Inflammatory macrophage treated with lipopolysaccharide for 1 hour (primary cell): ENCODE measurements around the gene RASSF10.

Experiments
- DNase-seq, 2 donors: peaks; one replicate each; pipeline ENCODE4 v3.0.0-alpha.2; 2020 to 2022

RASSF10 gene

DNA sequence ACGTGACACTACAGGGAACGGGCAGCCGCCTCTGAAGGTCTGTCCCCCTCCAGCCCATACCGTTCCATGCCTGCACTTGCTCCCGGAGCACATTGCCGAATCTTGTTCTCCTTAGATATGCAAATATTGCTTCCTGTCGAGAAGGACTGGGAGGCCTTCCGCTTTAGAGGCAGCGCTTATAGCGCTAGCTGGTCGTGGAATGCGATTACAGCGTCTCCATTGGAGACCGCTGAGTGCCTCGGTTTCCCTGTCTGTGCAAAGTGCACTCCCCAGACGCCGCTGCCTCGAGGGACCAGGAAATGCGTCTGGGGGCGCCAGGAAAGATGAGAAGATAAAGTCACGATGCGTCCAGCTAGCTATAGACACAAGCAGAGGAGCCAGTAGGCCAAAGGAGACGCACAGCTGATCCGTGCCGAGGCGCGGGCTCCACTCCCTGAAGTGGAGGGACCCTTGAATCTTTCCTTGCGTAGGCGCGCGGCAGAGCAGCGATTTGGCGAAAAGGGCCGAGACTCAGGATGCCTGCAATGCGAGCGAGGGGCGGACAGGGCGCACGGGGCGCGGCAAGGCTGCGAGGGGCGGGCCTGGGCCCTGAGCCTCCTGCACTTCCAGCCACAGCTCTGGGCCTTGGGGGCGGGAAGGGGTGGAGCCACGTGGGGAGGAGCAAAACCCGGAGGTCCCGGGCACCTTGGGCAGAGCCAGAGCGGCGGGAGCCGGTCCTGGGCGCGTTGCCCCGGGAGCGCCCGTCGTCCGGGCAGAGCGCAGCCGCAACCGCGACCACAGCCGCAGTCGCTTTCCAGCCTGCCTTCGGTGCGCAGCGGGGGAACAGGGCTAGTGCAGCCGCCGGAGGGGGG is at the start of gene RASSF10:
TSS of gene RASSF10 (plus strand) at position 692 of the 851 bp plus-strand sequence. CDS start 261 bp downstream, outside the sequence.
- DNase-seq = no peak

DNA sequence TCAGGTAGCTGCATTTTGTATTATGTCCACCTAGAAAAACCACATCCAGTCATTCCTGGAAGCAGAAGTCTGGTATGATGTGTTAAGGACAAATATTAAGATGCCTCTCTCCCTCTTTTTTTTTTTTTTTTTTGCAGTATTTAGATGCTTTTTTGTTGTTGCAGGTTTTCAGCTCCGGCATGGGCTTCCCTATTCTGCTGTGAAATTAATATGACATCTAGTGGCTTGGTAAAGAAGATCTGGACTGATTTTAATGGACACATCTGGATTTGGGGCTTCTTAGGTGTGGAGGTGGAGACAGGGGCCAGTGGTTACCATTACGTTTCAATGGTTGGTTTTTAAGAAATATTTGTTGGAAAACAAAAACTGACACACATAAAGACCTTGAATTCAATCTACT is 47.5 kb upstream of the RASSF10 start:
- DNase-seq = no peak

DNA sequence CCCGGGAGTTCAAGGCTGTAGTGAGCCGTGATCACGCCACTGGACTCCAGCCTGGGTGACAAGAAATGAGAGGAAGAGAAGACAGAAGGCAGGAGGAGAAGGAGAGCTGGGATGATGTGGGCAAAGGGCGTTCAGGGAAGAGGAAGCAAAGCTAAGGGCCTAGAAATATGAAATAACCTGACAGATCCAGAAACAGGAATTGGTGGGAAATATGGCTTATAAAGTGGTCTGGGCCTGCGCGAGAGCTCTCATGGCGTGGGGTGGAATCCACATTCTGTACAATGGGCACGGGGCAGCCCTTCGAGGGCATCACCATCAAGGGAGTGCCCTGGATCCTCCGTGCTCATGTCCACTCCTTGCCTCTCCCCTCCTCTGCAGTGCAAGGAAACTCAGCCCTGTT is 46.8 kb upstream of the RASSF10 start:
- DNase-seq = peak in 1 of 2 donors; percentile 9

DNA sequence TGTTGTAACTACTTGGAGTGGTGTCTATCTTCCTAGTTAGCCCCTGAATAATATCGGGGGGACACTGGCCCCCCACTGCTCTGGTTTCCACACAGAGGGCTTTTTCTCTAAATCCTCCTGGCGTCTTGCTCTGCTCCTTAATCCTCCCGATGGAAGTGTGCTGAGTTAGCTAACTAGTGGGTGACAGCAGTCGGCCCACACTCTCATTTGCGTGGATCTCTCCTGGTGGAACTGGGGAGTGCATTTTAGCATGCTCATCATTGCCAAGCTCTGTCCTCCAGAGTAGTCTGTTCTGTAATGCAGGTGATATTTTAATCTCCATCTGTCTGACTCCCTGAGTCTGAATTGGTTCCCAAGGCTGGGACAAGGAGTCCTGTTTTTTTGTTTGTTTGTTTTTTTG is 46.1 kb upstream of the RASSF10 start:
- DNase-seq = no peak

DNA sequence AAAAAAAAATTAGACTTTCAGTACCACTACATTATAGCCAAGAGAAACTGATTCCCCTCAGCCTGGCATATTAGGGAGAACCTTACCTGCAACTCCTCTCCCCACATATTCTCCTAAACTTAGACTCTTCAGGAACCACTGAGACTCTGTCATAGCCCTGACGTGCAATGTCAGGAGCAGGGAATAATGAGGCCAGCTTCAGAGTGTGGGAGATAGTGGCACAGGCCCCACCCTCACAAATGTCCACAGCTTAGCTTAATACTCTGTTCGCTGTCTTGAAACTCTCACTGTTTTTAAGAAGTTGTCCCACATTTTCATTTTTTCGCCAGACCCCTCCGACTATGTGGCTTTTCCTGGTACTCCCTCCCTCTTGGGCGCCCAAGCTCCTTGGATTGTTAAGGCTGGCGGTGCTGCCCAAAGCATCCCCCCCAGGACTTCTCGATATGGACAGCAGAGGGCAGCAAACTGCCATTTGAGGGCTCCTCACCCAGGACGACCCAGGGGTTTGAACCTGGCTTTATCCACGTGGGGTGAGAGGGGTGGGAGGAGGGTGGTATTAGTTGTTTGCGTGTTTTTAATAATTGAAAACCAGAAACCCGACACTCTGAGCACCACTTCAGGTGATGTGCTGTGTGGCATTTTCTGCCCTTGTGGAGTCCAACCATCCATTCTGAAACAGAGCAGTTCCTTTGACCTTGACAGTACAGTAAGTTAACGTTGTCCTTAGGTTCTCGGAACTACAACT is 45.2 kb upstream of the RASSF10 start:
- peak; percentile 5 to 75 for DNase-seq

DNA sequence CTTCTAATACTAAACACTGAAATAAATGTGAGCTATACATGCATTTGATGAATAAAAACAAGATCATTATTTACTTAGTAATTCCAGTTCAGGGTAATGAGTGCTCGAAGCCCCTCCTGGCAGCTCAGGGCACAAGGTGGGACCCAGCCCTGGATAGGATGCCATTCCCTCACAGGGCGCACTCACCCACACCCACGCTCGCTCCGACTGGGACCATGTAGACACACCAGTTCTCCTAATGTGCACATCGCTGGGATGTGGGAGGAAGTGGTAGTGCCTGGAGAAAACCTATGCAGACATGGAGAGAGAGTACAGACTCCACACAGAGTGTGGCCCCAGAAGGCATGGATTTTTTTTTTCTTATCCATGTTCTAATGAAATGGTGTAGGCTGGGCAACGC is 44.5 kb upstream of the RASSF10 start:
- no peak for DNase-seq

DNA sequence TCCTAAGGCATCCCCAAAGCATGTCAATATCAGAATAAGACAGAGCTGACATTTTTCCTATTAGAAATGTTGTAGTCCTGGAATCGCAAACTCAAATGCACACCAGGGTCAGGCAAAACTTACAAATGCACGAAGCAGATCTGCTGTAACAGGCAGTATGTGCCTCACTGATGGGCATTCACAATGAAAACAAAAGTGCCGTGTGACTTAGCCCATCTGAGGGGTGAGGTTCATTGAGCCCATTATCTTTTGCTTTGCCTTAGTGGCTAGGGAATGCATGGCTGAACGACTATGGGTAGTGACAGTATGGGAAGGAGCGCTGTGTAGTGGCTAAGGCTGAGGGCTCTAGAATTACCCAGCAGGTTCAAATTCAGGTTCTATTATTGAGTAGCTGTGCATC is 43.1 kb upstream of the RASSF10 start:
- no peak for DNase-seq

DNA sequence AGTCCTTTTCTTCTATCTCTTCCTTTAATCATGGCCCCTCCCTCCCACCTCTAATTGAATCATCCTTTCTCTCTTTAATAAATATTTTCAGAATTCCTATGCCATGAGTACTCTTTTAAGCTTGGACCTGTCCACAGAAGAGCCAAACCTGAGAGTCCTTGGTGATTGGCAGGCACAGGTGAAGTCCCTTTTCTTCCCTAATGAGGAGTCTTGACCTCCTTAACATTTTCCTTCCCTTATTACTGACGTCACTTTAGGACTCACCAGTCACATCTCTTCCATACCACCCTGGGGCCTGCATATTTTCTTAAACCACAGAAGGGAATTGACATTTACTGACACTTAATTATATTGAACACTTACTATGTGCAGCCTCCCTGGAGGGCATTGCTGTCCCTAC is 41.0 kb upstream of the RASSF10 start:
- DNase-seq = no peak

DNA sequence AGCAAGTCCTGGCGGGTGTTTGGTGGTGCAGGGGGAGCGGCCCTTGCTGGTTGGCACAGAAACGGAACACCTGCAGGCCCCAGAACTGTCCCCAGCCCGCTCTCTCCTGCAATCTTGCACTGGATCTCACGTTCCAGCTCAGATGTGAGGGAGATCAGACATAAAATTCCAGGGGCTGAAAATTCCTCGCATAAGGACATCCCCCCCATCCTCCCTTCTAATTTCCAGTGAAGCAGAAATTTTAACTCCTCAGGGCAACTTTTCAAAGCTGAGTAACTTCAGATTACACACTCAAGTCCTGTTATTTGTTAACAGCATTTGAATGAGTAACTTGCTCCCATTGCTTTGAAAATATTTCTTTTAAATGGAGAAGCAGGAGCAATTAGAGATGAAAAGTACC is 40.3 kb upstream of the RASSF10 start:
- DNase-seq = no peak

DNA sequence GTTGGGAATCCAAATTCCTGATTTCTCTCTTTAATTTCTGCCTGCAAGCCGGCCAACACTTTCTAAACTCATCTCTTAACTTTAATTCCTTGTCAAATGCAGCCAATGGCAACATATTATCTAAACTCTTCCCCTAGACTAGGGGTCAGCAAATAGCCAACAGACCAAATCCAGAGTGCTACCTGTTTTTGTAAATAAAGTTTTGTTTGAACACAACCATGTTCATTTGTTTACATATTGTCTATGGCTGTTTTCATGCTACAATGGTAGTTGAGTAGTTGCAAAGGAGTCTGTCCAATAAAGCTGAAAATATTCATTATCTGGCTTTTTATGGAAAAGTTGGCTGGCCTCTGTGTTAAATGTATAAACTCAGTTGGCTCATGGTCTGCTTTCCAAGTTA is 37.2 kb upstream of the RASSF10 start:
- no peak for DNase-seq

DNA sequence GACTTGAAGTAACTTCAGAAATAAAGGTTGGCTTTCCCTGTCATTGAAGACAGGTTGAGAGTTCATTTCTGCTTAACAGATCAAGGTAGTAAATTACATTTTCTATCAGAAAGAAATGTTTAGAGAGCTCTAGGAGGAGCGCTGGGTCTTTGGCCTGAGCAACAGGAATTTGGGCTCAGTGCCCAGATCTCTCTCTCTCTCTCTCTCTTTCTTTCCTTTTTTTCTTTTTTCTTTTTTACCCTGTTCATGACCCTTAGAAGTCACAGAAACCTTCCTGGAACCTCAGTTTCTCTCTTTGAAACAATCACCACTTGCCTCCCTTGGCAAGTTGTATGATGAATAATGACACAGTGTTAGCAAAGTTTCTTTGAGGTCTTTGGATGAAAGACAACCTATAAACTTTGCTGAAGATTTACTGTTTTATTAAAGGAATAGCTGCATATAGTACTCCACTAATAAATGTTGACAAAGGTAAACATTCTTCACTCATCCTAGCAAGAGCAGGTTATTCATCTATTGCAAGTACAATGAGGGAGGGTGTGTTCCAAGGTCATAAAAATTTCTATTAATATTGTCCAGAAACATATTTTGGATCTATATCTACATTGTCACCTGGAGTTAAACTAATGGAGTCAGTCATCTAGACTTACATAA is 35.5 kb upstream of the RASSF10 start:
- no peak for DNase-seq

DNA sequence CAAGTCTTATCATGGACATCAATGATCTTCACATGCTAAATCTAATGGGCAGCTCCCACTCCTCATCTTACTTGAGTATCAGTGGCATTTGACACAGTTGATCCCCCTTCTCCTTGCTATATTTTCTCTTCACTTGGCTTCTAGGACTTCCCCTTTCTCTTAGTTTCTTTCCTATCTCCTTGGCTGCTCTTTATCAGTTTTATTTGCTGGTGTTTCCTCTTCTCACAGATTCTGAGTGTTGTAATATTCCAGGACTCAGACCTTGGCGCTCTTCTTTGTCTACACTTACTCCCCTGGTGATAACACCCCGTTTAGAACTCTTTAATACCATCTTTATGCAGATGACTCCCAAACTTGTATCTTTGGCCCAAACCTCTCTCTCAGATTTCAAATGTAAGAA is 33.9 kb upstream of the RASSF10 start:
- no peak for DNase-seq

DNA sequence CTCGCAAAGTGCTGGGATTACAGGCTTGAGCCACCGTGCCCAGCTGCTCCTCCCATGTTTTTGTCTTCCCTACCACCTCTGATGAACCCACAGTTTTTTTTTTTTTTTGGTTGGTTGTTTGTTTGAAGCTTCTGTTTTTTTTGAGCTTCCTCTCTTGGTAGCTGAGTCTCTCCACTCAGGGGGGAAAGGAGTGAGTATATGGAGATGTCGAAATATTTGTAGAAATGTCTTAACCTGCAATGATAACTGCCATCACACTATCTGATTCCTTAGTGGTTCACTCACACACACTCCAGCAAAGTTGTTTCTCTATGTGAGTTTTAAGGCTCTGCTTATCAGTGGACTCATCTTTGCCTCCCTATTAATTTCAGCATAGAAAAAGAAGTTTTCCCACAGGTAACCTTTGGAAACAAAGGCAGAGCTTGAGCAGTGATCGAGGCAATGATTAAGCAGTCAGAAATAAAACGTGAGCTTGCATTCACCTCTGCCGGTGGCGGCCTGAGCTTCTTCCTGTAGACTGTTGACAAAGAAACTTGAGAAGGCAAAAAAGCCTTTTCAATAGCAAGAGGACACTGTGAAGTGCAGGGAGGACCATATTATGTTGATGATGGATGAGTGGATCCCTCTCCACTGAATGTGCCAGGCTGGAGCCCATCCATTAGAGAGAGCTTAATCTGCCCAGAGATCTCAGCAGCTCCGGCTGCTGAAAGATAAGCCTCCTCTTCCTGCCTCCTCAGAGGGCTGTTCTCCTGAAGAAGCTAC is 29.0 kb upstream of the RASSF10 start:
- no peak for DNase-seq

DNA sequence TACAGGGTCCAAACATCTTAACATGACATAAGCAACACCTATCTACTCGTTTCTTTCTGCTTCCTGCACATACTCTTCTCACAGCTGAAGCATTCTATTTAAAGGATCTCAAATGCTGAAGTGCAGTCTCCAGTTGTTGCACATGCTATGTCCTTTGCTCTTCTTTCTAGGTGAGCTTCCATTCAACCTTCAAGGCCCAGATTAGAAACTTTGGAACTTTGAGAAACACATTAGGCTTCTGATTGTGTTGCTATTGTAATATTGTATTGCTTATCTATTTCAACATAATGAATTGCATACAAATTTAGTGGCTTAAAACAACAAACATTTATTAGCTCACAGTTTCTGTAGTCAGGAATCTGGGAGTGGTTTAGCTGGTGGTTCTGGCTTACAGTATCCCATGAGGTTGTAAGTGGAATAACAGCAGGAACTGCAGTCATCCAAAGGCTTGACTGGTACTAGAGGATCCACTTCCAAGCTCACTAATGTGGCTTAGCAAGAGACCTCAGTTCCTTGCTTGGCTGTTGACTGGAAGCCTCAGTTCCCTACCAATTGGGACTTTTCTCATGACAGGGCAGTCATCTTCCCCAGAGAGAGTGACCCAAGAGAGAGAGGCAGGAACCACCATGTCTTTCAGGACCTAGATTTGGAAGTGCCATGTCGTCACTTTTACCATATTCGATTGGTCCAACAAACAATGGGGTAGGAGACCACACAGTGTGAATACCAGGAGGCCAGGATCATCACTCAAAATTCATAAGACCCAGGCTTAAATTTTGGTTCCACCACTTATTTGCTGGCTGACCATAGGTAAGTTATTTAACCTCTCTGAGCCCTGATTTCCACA is 27.2 kb upstream of the RASSF10 start:
- no peak for DNase-seq

DNA sequence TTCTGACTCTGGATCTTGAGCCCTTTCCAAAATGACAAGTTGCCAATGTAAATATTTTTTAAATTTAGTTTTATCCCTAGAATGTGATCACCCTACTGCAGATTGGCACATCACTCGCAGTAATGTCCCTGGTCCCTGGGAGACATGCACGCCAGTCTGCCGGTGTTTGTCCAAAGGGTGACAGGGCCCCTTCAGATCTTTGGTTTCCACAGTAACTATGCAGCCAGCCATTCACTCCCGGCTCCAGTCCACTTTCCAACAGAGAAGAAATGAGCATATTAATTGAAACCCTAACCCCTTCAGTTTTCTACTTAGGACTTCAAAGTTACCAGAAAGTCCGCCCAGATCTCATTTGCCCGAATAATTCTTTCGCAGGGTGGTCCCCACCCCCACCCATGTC is 25.8 kb upstream of the RASSF10 start:
- no peak for DNase-seq

DNA sequence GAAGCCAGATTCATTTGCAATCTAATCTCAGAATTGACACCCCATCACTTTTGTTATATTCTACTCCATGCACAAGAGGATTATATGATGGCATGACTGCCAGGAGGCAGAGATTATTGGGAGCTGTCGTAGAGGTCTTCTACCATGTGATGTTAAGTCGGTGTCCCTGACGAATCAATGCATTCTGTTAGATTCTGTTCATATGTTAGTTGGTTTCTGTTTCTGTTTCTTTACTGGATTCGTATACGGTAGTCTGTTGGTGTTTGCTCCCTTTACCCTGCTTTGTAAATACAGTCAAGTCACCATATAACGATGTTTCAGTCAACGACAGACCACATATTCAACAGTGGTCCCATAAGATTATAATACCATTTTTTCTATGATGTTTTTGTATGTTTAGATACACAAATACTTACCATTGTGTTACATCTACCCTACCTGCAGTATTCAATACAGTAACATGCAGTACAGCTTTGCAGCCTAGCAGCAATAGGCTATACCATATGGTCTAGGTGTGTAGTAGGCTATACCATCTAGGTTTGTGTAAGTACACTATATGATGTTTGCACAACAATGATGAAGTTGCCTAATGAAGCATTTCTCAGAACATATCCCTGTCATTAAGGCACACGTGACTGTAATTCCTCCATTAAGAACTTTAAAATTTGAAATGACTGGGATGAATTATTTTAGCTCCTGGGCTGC is 22.8 kb upstream of the RASSF10 start:
- no peak for DNase-seq

DNA sequence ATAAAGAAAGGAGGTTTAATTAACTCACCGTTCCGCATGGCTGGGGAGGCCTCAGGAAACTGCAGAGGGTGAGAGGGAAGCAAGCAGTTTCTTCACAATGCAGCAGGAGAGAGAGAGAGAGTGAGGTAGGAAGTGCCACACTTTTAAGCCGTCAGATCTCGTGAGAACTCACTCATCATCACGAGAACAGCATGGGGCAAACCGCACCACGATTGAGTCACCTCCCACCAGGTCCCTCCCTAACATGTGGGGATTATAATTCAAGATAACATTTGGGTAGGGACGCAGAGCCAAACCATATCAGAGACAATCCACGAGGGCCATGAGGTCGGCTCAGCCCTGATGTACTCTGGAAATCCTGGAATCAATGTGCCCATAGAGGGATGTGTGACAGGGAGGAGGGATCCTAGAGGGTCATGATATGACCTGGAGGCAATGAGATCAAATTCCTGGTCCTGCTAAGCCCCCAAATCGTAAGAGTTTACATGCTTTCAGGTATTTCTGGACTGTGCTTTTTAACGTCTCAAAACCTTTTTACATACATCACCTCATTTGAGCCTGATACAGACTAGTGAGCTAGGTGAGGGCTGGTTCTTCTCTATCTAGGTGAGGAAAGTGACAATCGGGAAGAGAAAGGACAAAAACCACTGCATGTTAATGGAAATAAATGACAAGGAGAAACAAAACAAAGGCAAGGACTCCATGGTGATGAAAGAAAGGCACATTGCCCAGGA is 19.5 kb upstream of the RASSF10 start:
- peak in 1 of 2 donors; percentile 6 for DNase-seq

DNA sequence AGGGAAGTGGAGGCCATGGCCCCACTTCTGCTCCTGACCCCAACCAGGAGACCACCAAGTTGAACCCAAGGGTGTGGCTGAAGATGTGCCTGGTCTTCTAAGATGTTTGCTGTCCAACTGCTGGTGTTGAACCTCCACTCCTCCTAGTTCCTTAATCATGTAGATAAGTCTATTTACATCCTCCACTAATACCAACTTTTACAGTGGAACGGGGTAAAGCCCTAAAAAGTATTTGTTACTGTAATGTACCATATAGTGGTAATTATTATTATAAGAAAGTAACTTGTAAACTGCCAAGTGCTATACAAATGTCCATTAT is 19.0 kb upstream of the RASSF10 start:
- DNase-seq = no peak

DNA sequence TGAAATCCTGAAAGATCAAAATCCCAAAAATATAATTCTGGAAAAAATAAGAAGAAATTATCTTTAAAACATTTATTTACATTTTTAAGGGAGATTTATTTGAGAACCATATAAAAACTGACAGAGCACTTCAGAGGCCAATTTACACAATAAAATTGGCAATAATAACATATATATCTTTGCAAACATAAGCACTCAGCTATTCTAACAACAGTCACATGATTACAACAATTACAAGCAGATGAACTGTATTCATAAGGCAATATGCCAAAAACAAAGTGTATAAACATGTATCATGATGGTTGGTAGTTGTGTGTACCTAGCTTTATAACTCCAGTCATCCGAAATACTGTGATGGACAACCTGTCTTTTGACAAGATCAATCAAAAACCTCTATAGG is 17.7 kb upstream of the RASSF10 start:
- DNase-seq = no peak

DNA sequence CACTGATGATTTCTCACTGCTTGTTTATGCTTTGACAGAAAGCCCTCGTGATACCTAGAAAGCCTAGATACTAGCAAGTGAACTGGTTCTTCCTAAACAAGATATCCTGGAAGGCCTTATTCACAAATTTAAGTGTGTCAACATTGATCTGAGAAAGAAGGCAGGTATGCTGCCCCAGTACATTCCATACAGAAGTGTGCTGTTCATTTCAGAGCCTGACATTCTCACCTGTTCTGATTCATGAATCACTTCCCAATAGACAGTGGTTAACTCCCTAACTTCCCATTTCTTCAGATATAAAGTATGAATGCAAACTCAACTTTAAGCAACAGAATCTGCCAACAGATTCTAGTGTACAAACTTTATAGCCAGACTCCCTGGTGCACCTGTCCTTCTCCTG is 15.5 kb upstream of the RASSF10 start:
- DNase-seq = no peak

DNA sequence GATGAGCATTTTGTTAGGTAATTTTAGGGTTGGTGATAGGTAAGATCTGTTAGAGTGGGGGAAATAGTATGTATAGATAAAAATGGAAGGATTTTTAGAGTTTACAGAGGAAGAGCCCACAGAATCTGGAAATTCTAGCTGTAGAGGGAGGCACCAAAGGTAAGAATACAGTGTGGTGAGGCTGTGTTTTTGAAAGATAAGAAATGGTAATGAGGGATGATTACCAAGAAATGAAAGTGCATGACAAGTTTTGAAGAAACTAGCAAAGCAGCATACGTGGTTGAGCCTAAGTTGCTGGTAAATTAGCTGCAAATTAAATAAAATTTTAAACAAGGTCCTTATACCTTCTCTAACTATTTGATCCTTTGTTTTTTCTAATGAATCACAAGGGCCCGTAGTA is 14.6 kb upstream of the RASSF10 start:
- no peak for DNase-seq
